Left renal cortex interstitium (tissue), 4 donors: ENCODE measurements around the gene ABR. TPM values are rescaled to one million over a fixed set of nuclear protein-coding genes. Genes with fewer than 3 reads are reported as not detected.
"Not testable (repeated sequence)": the region's sequence is repeated elsewhere in the genome, so short reads cannot be mapped to it uniquely, and the experiment has no call there.

Experiments
- DNase-seq, 4 donors: peaks; one replicate each; pipeline ENCODE4 v3.0.0-alpha.2; 2013; ENCODE audit warnings: low read depth in 4 of 4, low spot score in 2 of 4, missing footprints in 1 of 4
- polyA plus RNA-seq, 4 donors: library from polyadenylated mRNA; unstranded; fragments of 120-200 nt; gene quantifications; one replicate each; pipeline ENCODE4 v1.2.1, GENCODE V29; 2013; ENCODE audit not compliant: insufficient read length in 4 of 4

The ABR gene
- polyA plus RNA-seq, 4 donors: 45.4 to 63.7 (median 53.3) TPM

- no peak for DNase-seq
Measured at GRCh38 chr17:973053-973452, 206.7 kb downstream of the ABR start.

DNA sequence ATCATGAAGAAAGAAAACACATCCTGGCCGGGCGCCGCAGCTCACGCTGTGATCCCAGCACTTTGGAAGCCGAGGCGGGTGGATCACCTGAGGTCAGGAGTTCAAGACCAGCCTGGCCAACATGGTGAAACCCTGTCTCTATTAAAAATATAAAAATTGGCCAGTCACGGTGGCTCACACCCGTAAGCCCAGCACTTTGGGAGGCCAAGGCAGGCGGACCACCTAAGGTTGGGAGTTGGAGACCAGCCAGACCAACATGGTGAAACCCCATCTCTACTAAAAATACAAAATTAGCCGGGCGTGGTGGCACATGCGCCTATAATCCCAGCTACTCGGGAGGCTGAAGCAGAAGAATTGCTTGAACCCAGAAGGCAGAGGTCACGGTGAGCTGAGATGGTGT, 207.9 kb downstream of the ABR start:
- not testable (repeated sequence) for DNase-seq

GRCh38 chr17:970364-970763, 209.4 kb downstream of the ABR start:
- DNase-seq: no peak

DNA sequence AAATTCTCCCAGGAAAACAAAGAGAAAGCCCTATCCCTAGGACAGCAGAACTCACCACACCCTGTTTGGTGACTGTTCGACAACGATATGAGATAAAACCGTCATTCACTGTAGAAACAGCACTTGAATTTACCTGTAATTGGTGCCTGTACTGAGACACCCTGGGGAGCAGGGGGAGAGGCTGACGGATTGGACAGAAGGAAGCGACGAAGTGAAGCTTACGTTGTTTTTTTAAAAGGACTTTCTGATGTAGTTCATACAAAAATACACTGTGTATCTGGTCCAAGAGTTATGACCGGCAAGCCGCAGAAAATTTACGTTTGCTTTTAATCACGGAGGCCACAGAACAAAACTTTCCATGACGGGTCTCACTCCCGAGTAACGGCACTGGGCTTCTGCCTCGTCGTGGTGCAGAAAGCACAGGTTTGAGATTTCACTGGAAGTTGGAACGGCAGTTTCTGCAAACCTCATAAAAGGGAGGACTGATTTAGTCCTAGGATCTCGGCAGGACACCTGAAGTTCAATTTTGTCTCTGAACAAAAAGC, 209.9 kb downstream of the ABR start:
- no peak for DNase-seq

GRCh38 chr17:968812-969730, 210.7 kb downstream of the ABR start:
- no peak for DNase-seq

DNA sequence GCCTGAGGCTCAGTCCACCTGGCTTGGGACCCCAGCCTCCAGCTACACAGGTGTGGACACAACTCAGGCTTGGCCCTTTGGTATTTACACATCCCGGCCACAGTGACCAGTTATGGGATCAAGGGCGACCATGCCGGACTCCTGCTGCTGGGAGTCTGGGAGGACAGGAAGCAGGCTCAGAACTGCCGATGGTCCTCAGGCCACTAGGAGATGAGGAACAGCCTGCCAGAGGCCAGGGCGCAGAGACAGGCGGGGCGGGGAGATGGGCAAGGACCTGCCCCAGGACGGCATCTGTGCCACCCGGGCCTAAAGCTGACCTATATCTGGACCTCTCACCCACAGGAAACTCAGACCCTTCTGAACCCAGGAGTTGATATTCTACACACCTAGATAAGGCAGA, 212.7 kb downstream of the ABR start:
- DNase-seq: no peak

GRCh38 chr17:965311-965989, 214.3 kb downstream of the ABR start:
- DNase-seq: no peak

DNA sequence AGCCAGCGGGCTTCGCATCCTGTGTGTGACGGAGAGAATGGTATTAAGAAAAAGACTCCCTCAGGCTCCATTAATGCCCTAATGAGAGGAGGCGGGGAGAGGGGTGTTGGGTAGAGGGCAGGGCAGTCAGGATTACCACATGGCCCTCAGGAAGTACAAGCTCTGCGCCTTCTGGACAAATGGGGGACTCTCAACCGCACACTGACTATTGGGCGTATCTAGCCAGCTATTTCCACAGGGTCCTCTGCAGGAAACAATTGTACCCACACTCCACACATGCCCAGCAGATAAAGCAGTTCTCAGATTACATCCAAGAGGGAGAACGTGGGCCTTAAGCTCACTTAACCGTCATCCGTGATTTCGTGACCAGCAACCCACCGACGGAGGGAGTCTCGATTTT, 214.9 kb downstream of the ABR start:
- DNase-seq: no peak

GRCh38 chr17:962670-963069, 217.1 kb downstream of the ABR start:
- no peak for DNase-seq

DNA sequence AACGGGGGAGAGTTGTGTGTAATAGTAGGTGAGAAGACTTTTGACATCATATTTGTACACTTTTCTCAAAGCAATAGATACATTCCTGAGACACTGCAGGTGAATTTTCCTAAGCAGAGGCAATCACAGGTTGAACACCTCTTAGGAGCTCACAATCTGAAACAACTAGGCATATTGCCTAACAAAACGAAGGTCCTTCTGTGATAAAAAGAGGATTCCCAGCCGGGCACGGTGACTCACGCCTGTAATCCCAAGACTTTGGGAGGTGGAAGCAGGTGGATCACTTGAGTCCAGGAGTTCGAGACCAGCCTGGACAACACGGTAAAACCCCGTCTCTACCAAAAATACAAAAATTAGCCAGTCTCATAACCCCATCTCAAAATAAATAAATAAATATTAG, 217.6 kb downstream of the ABR start:
- DNase-seq: no peak

GRCh38 chr17:958712-959451, 220.9 kb downstream of the ABR start:
- no peak for DNase-seq

GRCh38 chr17:957856-958421, 221.8 kb downstream of the ABR start:
- DNase-seq: no peak

DNA sequence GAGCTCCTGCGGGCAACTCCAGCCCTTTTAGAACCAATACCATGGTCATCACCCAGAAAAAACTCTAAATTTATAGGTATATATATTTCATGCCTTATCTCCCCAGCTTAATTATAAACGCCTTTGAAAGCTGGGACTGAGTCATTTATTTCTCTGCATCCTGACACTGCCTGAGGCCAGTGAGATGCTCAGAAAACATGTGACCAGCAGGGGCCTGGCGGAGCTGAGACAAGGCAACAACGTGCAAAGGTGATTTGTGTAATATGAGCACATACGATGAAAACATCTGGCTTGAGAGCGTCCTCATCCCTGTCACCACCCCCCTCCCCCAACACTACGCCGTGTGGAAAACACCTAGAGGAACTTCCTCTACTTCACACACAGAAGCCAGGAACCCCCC, 222.9 kb downstream of the ABR start:
- no peak for DNase-seq

DNA sequence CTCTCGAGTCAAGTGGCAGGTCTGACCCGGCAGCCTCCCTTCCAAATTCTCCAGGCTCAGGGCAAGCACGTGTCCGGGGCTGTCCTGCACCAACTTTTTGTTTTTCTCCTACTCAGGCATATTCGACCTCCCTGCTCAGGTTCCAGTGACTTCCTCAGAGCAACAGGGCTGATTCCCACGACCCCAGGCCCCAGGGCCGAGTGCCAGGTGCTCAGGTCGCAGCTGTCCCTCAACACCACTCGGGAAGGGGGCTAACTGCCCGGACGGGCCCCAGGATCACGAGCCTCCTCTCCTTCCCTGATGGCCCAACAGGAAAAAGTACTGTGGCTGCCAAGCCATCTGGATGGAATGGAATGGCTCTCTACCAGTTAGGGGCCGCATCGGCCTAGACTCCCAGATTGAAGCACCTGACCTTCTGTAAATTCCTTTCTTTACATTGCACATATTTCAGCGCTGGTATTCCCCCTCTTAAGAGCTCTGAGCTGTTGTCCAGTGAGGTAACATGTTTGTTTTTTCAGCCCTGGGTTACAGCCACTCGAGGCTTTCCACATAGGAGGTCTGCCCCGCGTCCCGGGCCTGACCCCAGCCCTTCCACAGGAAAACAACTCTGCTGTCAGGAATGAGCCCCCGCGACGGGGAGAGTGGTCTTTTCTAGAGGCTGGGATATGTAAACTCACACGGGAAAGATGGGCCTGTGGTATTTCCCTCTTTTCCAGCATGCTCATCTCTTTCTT, 225.2 kb downstream of the ABR start:
- no peak for DNase-seq

- DNase-seq: no peak
Measured at GRCh38 chr17:953767-954166, 226.0 kb downstream of the ABR start.

Other genes with a start within 250 kb of the ABR start
- 10 to 100 TPM; 31.7 to 43.7 (median 39.7) TPM for gene NXN, start 200.2 kb downstream of the ABR start, polyA plus RNA-seq
- gene TIMM22, start 182.9 kb downstream of the ABR start, polyA plus RNA-seq: 10 to 100 TPM; 13.8 to 16.0 (median 14.9) TPM
- gene BHLHA9, start 90.5 kb upstream of the ABR start, polyA plus RNA-seq: not detected
- gene TRARG1, start 99.7 kb upstream of the ABR start, polyA plus RNA-seq: under 1 TPM; 0.05 to 0.13 (median 0.07) TPM
- gene YWHAE, start 220.2 kb upstream of the ABR start, polyA plus RNA-seq: 1,000 to 10,000 TPM in 3 of 4 donors, 100 to 1,000 TPM in 1; 949 to 1,137 (median 1,040) TPM